GM18867 (cell line): ENCODE data around the gene RBM20.
A peak's percentile ranks its signal among the peaks of the same experiment; 100 is the strongest.

Experiments
- ATAC-seq: cut with Tn5 transposase; IDR thresholded peaks from one replicate; pipeline ENCODE4 v1.9.1; 2021; ENCODE audit warnings: mild to moderate bottlenecking, moderate library complexity; ENCODE audit not compliant: unreplicated experiment

The RBM20 gene

DNA sequence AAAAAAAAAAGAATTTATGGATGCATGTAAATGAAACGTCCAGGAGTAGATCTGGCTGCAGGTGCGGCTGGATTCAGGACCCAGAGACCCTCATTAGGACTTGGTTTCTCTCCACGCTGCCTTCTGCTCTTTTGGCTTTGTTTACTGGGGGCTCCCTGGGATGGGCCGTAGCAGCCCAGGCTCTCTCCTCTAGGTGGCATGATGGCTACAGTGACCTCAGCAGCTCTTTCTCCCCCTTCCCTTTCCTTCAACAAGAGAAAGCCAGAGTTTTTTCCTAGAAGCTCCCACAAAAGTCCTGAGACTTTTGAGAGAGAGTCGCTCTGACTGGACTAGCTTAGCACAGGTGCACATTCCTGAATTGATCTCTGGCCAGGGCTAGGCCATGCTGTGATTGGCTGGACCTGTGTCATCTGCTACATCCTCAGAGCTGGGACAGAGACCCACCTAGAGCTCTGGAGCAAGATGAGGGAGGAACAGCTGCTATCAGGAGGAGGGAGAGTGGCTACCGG lies 159.7 kb downstream of the RBM20 start:
- ATAC-seq: peak; percentile 44

DNA sequence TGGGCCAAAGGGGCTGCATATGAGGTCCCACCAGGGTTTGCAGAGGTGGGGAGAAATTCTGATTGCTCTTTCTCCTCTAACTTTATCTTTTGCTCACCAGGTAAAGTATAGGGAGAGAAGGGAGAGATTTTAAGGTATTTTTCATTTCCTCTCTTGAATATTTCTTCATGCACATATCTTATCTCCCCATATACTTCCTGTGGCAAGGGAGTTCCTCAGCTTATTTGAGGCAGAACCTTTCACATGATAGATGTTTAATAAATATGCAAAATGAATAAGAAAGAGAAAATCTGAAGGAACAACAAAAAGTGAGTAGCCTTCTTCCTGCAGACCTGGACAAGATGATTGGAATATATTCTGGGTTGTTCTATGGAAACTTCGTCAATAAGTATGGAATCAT lies 160.2 kb downstream of the RBM20 start:
- ATAC-seq: no peak

DNA sequence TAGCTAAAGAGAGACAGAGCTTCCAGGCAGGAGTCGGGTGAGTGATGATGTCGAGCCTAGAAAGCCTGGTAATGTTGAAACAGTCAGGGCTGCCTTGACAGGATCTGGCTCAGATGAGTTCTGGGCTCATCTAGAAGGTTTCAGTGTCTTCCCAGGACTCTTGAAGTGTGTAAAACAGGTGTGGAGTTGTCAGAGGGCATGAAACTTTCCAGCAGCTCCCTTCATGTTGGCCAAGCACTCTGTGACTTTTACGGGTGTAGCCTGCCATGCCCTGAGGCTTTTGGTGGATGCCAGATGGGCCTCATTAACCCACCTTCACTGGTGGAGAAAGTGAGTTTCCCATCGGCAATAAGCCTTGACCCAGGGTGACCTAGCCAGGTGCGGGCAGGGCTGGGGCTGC lies 161.2 kb downstream of the RBM20 start:
- no peak for ATAC-seq

DNA sequence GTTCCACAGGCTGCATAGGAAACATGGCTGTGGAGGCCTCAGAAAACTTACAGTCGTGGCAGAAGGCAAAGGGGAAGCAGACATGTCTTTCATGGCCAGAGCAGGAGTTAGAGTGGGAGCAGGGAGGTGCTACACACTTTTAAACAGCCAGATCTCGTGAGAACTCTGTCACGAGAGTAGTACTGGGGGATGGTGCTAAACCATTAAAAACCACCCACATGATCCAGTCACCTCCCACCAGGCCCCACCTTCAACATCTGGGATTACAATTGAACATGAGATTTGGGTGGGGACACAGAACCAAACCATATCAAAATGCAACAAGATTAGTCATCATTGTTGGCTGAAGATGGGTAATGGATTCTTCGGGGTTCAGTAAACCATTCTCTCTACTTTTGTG lies 162.2 kb downstream of the RBM20 start:
- no peak for ATAC-seq

DNA sequence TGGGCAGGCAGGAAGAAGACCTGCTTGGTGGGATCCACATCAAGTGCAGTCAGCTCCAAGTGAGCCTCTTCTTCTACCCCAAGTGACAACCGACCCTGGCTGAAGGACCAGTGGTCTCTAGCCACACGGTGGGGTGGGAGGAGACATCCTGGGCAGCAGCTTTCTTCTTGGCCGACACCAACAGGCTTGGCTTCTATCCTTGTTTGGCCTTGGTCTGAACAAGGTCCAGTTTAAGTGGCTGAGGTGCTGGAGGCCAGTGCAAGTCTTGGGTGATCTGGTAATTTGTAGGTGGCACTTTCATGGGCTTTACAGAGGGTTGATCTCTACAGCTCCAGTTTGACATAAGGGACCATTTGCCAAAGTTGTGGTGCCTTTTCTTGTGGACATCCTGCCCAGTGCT lies 164.0 kb downstream of the RBM20 start:
- ATAC-seq: no peak

DNA sequence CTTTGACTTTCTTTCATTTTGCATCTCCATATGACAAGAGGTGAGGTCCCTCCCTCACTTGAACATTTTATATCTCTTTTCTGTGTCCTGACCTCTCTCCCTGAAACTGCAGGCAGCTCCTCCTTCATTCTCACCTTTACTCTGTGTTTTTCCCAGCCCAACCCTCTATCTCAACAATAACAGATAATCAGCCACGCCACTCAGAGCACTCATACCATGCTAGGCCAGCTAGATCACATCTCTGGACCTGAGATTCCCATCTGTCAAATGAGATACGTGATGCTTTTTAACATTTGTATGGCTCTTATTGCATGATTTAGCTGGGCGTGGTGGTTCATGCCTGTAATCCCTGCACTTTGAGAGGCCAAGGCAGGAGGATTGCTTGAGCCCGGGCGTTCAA lies 164.5 kb downstream of the RBM20 start:
- no peak for ATAC-seq

DNA sequence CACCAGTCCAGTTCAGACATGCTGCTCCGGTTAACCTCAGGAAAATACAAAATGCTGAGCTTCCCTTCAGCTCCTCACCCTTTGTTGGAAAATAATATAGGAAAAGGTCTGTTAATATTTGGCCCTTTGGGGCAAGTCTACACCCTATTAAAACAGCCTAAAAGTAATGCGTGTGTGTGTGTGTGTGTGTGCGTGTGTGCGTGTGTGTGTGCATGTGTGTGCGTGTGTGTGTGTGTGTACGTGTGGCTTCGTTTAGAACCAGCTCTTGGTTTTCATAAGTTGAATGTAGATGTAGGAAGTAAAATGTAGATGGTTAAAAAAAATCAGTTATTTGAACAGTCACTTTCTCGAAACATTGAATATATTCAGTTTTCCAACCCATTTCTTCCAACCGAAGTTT lies 166.5 kb downstream of the RBM20 start:
- ATAC-seq: no peak

DNA sequence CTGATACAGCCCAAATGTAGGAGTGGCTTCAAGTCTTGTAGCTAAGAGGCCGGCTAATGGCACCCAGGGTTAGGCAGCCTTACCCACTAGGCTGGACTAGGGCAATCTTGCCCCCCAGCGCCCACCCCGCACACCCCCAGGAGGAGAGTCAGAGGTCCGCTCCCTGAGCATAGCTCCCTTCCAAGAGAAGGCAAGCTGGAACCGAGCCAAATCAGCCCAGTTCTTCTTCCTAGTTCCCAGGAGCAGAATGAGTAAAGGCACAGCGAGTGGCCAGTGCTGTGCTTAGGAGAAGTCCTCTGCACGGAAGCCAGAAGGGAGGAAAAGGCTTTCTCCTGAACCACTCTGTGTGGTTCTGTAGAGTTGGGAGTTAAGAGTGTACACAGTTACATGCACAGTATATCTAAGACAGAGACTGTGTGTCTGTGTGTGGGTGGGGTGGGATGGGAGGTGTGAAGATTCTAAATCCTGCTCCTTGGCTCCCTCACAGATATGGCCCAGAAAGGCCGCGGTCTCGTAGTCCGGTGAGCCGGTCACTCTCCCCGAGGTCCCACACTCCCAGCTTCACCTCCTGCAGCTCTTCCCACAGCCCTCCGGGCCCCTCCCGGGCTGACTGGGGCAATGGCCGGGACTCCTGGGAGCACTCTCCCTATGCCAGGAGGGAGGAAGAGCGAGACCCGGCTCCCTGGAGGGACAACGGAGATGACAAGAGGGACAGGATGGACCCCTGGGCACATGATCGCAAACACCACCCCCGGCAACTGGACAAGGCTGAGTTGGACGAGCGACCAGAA lies 167.8 kb downstream of the RBM20 start:
- ATAC-seq: no peak

DNA sequence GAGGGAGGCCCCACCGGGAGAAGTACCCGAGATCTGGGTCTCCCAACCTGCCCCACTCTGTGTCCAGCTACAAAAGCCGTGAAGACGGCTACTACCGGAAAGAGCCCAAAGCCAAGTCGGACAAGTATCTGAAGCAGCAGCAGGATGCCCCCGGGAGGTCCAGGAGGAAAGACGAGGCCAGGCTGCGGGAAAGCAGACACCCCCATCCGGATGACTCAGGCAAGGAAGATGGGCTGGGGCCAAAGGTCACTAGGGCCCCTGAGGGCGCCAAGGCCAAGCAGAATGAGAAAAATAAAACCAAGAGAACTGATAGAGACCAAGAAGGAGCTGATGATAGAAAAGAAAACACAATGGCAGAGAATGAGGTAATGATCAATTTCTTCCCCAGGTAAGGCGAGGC lies 168.4 kb downstream of the RBM20 start:
- no peak for ATAC-seq

DNA sequence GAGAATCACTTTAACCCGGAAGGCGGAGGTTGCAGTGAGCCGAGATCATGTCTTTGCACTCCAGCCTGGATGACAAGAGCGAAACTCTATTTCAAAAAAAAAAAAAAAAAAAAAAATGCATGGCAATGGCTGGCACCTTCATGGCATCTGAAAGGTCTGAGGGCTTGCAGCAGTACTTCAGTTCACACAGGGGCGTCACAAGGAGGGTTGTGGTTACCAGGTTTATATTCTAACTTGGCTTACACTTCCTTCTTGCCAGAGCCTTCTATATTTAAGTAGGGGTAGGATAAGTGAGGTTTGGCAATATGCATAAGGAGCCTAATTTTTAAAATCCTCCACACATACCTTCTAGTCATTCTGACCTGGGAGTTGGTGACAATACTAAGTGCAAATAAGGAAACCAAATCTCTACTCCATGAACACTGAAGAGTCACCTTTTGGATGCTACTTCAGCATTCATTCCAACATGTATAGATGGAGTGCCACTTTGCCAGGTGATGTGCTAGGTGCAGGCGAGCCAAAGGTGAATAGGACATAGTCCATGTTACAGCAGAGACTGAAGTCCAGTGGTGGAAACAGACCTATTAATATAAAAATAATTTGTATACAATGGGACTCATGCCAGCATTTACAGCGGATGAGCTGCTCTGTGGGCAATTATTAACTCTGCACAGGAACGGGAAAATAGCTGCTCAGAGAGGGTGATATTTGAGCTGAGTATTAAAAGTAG lies 169.8 kb downstream of the RBM20 start:
- ATAC-seq: no peak

DNA sequence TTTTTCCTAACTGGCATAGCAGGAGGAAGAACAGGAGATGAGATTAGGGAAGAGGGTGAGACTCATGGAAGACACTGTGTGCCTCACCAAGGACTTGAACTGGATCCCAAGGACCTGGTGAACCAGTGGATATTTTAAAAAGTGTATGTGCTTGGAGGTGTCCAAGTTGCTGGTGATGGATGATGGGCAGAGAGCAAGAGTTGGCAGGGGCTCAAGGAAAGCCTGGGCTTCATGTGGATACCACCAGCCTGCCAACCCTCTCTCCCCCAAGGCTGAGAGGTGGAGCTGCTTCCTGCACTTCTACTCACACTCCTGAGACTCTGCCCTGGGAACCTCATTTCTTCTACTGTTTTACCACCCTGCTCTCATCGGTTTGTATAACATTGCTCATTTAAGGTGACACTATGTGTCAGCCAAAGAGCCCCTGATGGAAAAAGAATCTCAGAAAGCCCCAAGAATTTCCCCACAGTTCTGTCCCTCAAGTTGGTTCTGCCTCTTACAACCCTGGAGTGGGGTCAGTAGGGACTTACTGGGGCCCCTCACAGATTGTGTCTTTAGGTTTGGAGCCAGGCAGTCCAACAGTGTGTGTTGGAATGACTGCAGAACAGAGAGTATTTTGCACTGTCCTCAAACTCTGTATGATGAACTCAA lies 171.3 kb downstream of the RBM20 start:
- peak; percentile 43 for ATAC-seq

DNA sequence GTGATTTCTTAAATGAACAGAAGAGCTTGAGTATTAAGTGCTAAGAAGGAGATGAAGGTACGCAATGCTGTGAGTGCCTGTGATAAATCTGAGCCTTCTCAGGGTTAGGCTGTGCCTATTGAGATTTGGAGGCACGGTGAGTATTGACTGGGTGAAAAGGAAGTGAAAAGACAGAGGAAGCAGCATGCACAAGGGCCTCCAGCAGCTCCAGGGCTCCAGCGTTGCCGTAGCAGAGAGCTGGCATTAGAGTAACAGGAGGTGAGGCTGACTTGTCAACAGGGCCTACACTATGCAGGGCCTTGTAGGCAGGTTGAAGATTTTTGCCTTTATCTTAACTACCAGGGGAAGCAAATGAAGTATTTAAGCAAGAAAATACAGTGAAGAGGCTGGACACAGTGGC lies 173.5 kb downstream of the RBM20 start:
- peak; percentile 59 for ATAC-seq

DNA sequence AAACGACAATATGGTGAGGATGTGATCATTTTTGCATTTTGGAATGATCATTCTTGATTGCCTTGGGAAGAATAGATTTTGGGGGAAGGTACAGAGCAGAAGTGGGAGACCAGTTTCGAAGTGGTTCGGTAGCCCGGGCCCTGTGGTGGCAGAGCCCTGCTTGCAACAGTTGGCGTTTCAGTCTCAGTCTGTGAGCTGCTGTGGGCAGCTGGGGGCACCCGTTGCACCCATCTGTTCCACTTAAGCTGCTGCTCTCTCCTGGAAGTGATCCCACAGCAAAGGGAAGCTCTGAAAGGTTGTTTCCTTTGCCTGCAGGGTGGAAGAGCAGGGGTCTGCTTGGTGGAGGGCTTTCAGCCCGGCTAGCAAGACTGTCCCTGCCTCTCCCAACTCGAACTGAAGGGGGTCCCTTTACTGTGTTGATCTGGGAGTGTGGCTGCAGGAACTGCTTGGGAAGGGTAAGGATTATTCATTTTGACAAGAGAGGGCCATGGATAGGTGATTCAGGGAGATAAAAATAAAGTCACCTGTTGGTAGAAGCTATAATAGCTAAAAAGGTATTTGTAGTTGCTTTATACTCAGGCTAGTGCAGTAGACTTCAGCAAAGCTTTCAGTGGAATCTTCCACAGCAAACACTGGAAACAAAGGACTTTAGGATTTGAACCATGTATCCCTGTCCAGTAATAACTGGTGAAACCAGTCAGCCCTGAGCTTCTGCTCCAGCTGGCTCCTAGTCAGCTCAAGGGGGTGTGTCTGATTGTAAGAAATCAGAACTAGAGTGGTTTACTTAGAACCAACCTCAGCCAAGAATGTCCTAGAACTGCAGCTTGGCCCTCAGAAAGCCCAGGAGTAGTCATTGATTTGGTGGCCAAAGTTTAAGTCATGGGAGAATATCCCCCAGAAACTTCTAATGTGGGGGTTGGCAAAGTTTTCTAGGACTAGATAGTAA lies 174.4 kb downstream of the RBM20 start:
- no peak for ATAC-seq

DNA sequence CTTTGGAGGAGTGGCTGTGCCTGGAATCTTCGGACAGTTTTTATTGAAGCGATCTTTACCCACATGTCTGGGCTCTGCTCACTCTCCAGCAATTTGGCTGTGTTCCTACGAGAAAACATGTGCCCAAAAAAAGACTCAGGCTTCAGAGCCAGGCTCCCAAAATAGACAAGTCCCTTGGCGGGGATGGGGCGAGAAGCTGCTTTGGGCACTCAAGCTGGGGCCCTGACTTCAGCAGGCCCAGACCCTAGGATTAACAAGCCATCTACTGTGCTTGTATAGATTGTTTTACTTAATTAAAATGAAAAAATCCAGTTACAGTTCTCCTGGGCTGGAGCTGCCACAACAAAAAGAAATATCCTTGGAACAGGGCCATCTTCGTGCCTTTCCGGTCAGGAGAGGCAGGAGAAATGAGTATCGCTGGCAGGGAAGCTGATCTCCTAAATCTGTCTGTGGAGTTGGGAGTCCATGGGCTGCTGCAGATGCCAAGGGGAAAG lies 176.2 kb downstream of the RBM20 start:
- ATAC-seq: no peak

DNA sequence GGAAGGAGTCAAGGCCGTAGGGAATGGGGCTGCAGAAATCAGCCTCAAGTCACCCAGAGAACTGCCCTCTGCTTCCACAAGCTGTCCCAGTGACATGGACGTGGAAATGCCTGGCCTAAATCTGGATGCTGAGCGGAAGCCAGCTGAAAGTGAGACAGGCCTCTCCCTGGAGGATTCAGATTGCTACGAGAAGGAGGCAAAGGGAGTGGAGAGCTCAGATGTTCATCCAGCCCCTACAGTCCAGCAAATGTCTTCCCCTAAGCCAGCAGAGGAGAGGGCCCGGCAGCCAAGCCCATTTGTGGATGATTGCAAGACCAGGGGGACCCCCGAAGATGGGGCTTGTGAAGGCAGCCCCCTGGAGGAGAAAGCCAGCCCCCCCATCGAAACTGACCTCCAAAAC lies 177.4 kb downstream of the RBM20 start:
- no peak for ATAC-seq

DNA sequence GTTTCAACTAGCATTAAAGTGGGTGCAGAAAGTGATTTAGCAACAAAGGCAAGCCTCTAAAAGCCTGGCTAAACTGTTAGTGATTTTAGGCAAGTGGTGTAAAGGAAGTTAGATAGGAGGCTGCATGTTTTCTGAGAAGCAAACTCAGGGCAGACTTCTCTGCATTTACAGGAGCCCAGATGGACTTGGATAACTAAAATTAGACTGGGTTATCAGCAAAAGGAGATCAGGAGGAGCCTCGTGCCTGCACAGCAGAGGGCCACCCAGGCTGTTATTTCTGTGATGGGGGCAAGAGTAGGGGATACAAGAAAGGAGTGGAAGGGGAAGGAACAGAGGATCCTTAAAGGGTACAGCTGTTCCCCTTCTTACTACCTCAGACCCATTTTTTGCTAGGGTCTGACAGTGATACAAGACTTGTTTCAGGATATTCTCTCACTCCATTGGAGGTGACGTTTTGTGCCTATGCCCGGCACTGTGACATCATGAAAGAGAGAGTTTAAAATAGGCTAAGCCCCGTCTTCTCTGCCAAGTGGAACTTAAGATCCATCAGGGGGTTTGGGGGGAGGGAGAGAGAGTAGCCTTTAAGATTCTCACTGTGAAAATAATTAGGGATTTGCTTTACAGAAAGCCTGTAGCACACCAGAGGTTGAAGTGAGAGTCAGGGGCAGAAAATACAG lies 178.0 kb downstream of the RBM20 start:
- no peak for ATAC-seq

DNA sequence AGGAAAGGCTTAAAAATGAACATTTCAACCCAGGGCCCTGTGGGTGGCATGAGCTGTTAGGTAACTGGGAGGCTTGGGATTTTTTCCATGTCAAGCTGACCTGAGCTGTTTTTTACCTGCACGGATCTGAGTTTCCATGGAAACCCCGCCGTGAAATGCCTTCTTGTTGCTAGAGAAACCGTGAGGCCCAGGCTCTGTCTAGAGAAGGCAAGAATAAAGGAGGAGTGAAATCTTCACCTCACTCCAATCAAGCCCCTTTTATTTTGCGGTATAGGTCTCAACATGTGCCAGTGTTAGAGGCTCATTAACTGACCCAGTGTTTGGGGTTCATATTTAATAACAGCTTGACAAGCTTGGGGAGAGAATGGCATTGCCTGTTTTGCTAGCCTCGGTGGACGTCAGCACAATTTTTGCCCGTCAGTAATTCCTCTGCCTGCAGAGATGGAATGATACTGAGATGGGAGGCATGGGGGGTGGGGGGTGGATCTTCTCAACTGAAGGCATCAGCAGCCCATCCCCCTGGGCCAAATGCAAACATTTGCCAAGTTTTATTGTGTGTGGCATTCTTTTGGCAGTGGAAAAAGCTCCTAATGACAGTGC lies 178.7 kb downstream of the RBM20 start:
- no peak for ATAC-seq

DNA sequence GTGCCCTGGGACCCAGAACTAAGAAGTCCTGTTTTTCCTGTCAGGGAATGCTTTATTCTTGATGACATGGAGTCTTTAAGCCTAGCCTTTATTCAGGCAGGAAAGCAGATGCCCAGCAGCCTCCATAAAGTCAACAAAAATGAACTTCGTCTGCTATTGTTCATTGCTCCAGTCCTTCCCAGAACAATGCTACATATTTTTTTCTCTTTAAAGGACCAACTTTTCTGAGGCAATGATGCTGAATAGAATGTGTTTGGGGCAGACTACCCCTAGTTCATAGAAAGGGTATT lies 180.0 kb downstream of the RBM20 start:
- ATAC-seq: no peak

DNA sequence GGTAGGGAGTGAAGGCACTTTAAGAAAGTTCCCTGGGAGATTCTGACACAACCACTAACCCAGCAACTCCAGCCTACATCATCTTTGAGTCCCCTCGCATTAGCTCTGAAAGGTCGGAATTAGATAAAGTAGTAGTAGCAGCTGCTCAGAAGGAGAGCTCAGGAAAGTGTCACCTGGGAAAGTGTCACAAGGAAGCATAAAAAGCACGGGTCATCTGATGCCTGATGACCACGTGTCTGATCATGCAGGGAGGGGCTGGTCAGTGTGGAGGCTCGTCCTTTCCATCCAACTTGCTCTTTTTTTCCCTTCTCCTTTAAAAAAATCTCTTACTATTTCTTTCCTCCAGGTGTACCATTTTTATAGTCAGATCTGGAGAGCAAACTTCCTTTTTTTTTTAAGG lies 180.5 kb downstream of the RBM20 start:
- no peak for ATAC-seq

DNA sequence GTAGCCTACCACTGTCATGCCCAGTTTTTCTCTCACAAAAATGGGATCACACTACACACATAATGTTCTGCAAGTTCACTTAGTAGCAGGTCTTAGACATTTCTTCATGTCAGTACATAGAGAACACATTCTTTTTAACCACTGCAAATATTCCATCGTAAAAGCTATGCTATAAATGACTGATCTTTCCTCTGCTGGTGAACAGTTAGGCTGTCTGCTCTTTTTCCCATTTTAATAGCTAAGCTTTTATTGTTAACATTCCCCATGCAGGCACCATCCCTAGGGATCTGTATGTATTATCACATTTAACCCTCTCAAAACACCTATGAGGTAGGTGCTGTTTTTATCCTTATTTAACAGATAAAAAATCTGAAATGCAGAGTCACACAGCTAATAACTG lies 181.4 kb downstream of the RBM20 start:
- ATAC-seq: no peak
